ENCODE results near the gene KIAA0232.
"Not testable (repeated sequence)": the region's sequence is repeated elsewhere in the genome, so short reads cannot be mapped to it uniquely, and the experiment has no call there.

The KIAA0232 gene

DNA sequence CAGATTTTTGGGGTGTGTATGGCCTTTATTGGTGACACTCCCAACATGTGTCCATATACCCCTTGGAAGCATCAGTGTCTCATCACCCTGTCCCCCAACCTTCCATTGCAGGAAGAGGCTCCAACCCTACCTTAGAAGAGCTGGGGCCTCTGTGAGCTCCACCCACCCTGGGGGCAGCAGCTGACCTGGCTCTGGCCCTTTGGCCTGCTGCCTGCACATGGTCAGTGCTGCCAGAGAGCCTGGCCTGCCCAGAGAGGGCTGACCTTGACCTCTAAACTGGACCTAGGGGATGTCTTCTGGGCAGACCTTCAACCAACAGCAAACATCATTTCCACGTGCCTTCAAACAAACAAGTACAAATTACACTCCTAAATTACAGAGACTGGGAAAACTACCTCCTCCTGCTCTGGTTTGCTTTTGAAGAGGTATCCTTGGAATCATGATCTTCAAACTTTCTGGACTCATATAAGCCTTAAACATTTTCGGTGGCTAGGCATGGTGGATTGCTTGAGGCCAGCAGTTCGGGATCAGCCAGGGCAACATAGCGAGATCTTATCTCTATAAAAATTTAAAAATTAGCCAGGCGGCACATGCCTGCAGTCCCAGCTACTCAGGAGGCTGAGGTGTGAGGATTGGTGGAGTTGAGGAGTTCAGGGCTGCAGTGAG, 27.3 kb upstream of the KIAA0232 start:
- no peaks in the 10 kb centered on the region for H3K4me1 ChIP-seq (ENCODE audit: control insufficient read depth, insufficient read depth, low read length)
- no peak overlapping the region for H3K4me3 ChIP-seq (ENCODE audit: insufficient read depth, low read depth, low read length)
- WGBS, 2 experiments = 91 to 95% methylated on average over 5 of the region's 5 CpGs
- H3K36me3 ChIP-seq (ENCODE audit: control insufficient read depth, insufficient read depth, low read length) = no peaks in the 10 kb centered on the region
- H3K27ac ChIP-seq (ENCODE audit: insufficient read depth, low read depth, low read length, poor library complexity, severe bottlenecking) = no peak overlapping the region
- no peaks in the 10 kb centered on the region for H3K9me3 ChIP-seq (ENCODE audit: control insufficient read depth, low read length)
- no peaks in the 10 kb centered on the region for H3K27me3 ChIP-seq (ENCODE audit: control insufficient read depth, insufficient read depth, low read length, poor library complexity, severe bottlenecking)

DNA sequence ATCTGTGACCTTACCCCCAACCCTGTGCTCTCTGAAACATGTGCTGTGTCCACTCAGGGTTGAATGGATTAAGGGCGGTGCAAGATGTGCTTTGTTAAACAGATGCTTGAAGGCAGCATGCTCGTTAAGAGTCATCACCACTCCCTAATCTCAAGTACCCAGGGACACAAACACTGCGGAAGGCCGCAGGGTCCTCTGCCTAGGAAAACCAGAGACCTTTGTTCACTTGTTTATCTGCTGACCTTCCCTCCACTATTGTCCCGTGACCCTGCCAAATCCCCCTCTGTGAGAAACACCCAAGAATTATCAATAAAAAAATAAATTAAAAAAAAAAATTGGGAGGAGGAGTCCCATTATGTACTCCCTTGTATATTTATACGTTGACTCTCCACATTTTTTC, 26.2 kb upstream of the KIAA0232 start:
- H3K36me3 ChIP-seq (ENCODE audit: control insufficient read depth, insufficient read depth, low read length); H3K27ac ChIP-seq (ENCODE audit: insufficient read depth, low read depth, low read length, poor library complexity, severe bottlenecking); H3K4me3 ChIP-seq (ENCODE audit: insufficient read depth, low read depth, low read length); H3K4me1 ChIP-seq (ENCODE audit: control insufficient read depth, insufficient read depth, low read length); H3K27me3 ChIP-seq (ENCODE audit: control insufficient read depth, insufficient read depth, low read length, poor library complexity, severe bottlenecking); H3K9me3 ChIP-seq (ENCODE audit: control insufficient read depth, low read length): not testable (repeated sequence)
- 90 to 100% methylated on average over 1 of the region's 6 CpGs for WGBS, 2 experiments

DNA sequence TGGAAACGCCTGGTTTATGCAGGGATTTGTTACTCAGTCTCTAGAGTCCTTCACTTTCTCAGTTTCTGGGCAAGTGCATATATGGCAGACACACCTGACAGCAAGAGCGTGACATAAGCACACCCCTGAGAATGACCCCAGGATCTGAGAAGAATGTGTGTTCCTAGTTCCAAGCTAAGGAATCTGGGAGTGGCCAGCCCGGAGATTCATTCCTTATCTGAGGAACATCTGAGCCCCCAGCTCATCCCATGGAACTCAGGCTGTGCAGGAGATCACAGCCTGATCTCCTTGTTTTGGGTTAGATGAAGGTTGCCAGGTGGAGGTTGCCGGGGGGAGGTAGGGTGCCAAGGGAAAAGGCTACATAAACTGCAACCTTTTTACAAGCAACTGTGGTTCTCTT, 23.8 kb upstream of the KIAA0232 start:
- WGBS, 2 experiments = 93 to 94% methylated on average over 4 of the region's 4 CpGs
- Histone ChIP-seq H3K36me3 (ENCODE audit: control insufficient read depth, insufficient read depth, low read length) (no peaks in the 10 kb centered on the region), H3K27ac (ENCODE audit: insufficient read depth, low read depth, low read length, poor library complexity, severe bottlenecking) (no peak overlapping the region)

DNA sequence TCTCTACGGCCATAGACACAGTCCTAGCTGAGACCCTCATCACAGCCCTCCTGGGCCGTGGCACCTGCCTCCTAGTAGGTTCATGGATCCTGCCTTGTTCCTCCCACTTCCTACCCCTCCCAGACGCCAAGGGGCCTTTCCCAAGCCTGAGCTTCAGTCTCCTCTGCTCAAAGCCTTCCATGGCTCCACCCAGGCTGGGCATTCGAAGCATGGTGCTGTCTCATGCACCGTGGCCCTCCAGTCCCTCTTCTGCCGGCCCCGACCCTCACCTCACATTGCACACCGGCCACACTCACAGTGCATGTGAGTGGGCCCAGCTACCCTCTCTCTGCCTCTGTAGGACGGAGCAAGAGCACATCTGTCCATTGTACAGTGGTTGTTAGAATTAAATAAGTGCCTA, 21.7 kb upstream of the KIAA0232 start:
- Histone ChIP-seq H3K36me3 (ENCODE audit: control insufficient read depth, insufficient read depth, low read length) (no peaks in the 10 kb centered on the region), H3K9me3 (ENCODE audit: control insufficient read depth, low read length) (no peaks in the 10 kb centered on the region), H3K27me3 (ENCODE audit: control insufficient read depth, insufficient read depth, low read length, poor library complexity, severe bottlenecking) (no peaks in the 10 kb centered on the region), H3K4me1 (ENCODE audit: control insufficient read depth, insufficient read depth, low read length) (peaks cover 5% of the 10 kb centered on the region), H3K4me3 (ENCODE audit: insufficient read depth, low read depth, low read length) (no peak overlapping the region), H3K27ac (ENCODE audit: insufficient read depth, low read depth, low read length, poor library complexity, severe bottlenecking) (no peak overlapping the region)
- 93 to 95% methylated on average over 9 of the region's 9 CpGs for WGBS, 2 experiments

More for the DNA sequence above, 23.8 kb upstream of the KIAA0232 start:
- H3K4me3 ChIP-seq (ENCODE audit: insufficient read depth, low read depth, low read length) = no peak overlapping the region
- H3K27me3 ChIP-seq (ENCODE audit: control insufficient read depth, insufficient read depth, low read length, poor library complexity, severe bottlenecking) = no peaks in the 10 kb centered on the region
- no peaks in the 10 kb centered on the region for H3K9me3 ChIP-seq (ENCODE audit: control insufficient read depth, low read length)
- H3K4me1 ChIP-seq (ENCODE audit: control insufficient read depth, insufficient read depth, low read length) = peaks cover 5% of the 10 kb centered on the region

DNA sequence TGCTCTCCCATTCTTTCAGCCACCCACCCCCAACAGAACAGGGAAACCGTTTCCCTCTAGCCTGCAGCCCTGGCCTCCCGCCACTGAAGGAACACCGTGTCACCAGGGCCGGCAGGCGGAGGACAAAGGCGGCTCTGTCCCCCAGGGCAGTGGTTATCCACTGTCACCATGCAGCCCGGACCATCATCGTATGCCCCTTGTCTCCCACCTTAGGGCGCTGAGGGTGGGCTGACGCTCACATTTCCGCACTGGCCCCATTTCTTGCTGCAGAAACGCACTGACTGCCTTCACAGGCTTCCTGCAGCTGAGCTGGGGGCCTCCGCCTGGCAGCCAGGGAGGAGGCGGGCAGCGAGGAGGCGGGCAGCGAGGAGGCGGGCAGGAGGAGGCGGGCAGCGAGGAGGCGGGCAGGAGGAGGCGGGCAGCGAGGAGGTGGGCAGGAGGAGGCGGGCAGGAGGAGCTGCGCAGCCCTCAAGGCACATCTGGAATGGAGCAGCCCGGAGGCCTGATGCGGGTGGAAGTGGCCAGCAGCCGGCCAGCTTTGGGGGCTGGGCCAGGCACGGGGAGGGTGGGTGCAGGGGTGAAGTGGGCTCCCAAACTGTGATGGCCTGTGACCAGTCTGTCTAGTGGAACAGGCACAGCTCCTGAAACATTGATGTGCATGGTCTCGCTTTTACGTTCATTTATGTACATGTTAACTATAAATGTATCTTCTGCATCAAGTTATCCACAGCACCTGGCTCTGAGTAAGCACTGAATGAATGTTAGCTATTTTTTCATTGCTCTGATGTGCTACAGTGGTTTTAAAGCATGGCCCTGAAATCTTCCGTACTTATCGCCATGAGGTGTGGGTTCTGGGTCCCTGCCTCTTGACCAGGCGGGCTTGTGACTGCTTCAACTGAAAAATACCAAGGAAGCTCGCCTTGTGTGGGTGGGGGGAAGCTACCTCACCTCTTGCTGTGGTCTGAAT, 20.6 kb upstream of the KIAA0232 start:
- Histone ChIP-seq H3K36me3 (ENCODE audit: control insufficient read depth, insufficient read depth, low read length) (no peaks in the 10 kb centered on the region), H3K27ac (ENCODE audit: insufficient read depth, low read depth, low read length, poor library complexity, severe bottlenecking) (no peak overlapping the region), H3K4me3 (ENCODE audit: insufficient read depth, low read depth, low read length) (no peak overlapping the region), H3K4me1 (ENCODE audit: control insufficient read depth, insufficient read depth, low read length) (peaks cover 5% of the 10 kb centered on the region), H3K9me3 (ENCODE audit: control insufficient read depth, low read length) (no peaks in the 10 kb centered on the region), H3K27me3 (ENCODE audit: control insufficient read depth, insufficient read depth, low read length, poor library complexity, severe bottlenecking) (no peaks in the 10 kb centered on the region)
- WGBS, 2 experiments = 92% methylated on average over 35 of the region's 35 CpGs

DNA sequence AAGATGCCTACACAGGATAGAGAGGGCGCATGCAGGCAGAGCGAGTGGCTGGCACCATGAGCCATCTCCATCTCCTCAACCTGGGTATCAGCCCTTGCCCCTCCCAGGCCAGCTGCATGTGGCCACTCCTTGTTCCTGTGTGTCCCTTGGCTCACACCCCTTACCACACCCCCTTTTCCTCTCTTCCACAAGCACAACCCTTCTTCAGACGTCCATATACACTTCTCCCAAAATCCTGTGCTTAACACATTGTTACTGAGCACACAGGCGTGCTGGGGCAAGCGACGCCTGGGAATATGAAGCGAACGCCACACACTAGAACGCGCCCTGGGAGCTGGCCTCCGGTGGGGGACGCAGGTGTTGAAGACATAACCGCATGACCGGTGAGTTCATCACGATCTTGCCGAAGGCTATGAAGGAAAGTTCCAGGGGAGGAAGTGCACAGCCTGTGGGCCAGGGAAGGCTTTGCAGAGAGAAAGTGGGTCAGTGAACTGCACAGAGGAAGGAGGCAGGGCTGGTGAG, 19.1 kb upstream of the KIAA0232 start:
- H3K36me3 ChIP-seq (ENCODE audit: control insufficient read depth, insufficient read depth, low read length) = no peaks in the 10 kb centered on the region

DNA sequence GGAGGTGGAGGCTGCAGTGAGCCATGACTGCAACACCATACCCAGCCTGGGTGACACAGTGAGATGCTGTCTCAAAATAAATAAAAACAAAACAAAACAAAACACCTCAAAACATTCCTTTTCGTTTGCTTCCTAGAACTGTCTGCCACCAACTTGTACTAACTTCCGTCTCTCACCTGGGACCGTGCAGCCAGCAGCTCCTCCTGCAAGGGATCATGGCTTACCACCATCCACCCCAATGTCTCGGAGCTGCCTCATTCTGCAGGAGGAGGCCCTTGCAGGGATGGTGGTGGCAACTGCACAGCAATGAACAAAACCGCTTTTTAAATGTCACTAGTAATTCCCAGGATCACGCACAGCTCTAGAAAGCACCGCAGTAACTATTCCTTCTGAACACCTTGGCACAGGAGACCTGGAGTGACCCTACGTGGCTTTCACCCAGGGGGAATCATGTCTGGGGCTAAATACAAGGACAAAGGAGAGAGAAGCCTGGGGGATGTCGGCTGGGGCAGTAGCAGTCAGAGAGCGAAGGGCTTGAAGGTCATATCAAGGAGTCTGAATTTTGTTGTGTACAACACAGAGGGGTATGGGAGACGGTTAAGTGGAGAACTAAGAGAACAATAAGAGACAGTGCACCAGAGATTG, 17.4 kb upstream of the KIAA0232 start:
- WGBS, 2 experiments = 92% methylated on average over 11 of the region's 11 CpGs
- Histone ChIP-seq H3K27me3 (ENCODE audit: control insufficient read depth, insufficient read depth, low read length, poor library complexity, severe bottlenecking) (no peaks in the 10 kb centered on the region), H3K9me3 (ENCODE audit: control insufficient read depth, low read length) (no peaks in the 10 kb centered on the region), H3K4me3 (ENCODE audit: insufficient read depth, low read depth, low read length) (no peak overlapping the region), H3K27ac (ENCODE audit: insufficient read depth, low read depth, low read length, poor library complexity, severe bottlenecking) (no peak overlapping the region), H3K36me3 (ENCODE audit: control insufficient read depth, insufficient read depth, low read length) (no peaks in the 10 kb centered on the region), H3K4me1 (ENCODE audit: control insufficient read depth, insufficient read depth, low read length) (peaks cover 5% of the 10 kb centered on the region)

More for the DNA sequence above, 19.1 kb upstream of the KIAA0232 start:
- Histone ChIP-seq H3K27me3 (ENCODE audit: control insufficient read depth, insufficient read depth, low read length, poor library complexity, severe bottlenecking) (no peaks in the 10 kb centered on the region), H3K9me3 (ENCODE audit: control insufficient read depth, low read length) (no peaks in the 10 kb centered on the region), H3K4me3 (ENCODE audit: insufficient read depth, low read depth, low read length) (no peak overlapping the region), H3K27ac (ENCODE audit: insufficient read depth, low read depth, low read length, poor library complexity, severe bottlenecking) (no peak overlapping the region), H3K4me1 (ENCODE audit: control insufficient read depth, insufficient read depth, low read length) (peaks cover 5% of the 10 kb centered on the region)
- WGBS, 2 experiments = 85 to 87% methylated on average over 16 of the region's 16 CpGs

- H3K4me3 ChIP-seq (ENCODE audit: insufficient read depth, low read depth, low read length) = no peak overlapping the region
- 93 to 95% methylated on average over 2 of the region's 2 CpGs for WGBS, 2 experiments
Measured at GRCh38 chr4:6765703-6766102, 16.8 kb upstream of the KIAA0232 start.

GRCh38 chr4:6767386-6767747, 15.2 kb upstream of the KIAA0232 start:
- no peak overlapping the region for H3K4me3 ChIP-seq (ENCODE audit: insufficient read depth, low read depth, low read length)
- no peaks in the 10 kb centered on the region for H3K9me3 ChIP-seq (ENCODE audit: control insufficient read depth, low read length)
- H3K27ac ChIP-seq (ENCODE audit: insufficient read depth, low read depth, low read length, poor library complexity, severe bottlenecking) = no peak overlapping the region
- no peaks in the 10 kb centered on the region for H3K4me1 ChIP-seq (ENCODE audit: control insufficient read depth, insufficient read depth, low read length)
- no peaks in the 10 kb centered on the region for H3K27me3 ChIP-seq (ENCODE audit: control insufficient read depth, insufficient read depth, low read length, poor library complexity, severe bottlenecking)
- WGBS, 2 experiments = 91 to 93% methylated on average over 6 of the region's 6 CpGs
- H3K36me3 ChIP-seq (ENCODE audit: control insufficient read depth, insufficient read depth, low read length) = no peaks in the 10 kb centered on the region

More at GRCh38 chr4:6765703-6766102, 16.8 kb upstream of the KIAA0232 start:
- peaks cover 5% of the 10 kb centered on the region for H3K4me1 ChIP-seq (ENCODE audit: control insufficient read depth, insufficient read depth, low read length)
- H3K27me3 ChIP-seq (ENCODE audit: control insufficient read depth, insufficient read depth, low read length, poor library complexity, severe bottlenecking) = no peaks in the 10 kb centered on the region
- H3K27ac ChIP-seq (ENCODE audit: insufficient read depth, low read depth, low read length, poor library complexity, severe bottlenecking) = no peak overlapping the region
- H3K36me3 ChIP-seq (ENCODE audit: control insufficient read depth, insufficient read depth, low read length) = no peaks in the 10 kb centered on the region
- no peaks in the 10 kb centered on the region for H3K9me3 ChIP-seq (ENCODE audit: control insufficient read depth, low read length)

Data from ectodermal cell (in vitro differentiated cells).